Stimulated activated naive CD8-positive, alpha-beta T cell treated with anti-CD3 and anti-CD28 coated beads, Interleukin-15, amount 100 ng/mL, for 72 hours (primary cell): ENCODE measurements around the gene HRH3.

Experiments used
- ATAC-seq: fragments of 150-1000 bp; cut with Tn5 transposase; 2 replicates; pipeline ENCODE4 v1.10.0; 2021; ENCODE audit warnings: mild to moderate bottlenecking, moderate library complexity
- DNase-seq, 2 donors: peaks; one replicate each; pipeline ENCODE4 v3.0.0; 2021 to 2022
- H3K27ac Mint-ChIP-seq, 2 donors: one replicate each; pipeline ENCODE4 v1.8.0; 2022; ENCODE audit warnings: mild to moderate bottlenecking in 2 of 2, mixed read lengths in 2 of 2, moderate library complexity in 2 of 2
- H3K27me3 Mint-ChIP-seq: one replicate; pipeline ENCODE4 v1.8.0; 2022; ENCODE audit warnings: mixed read lengths
- H3K4me1 Mint-ChIP-seq: one replicate; pipeline ENCODE4 v1.8.0; 2022; ENCODE audit warnings: mild to moderate bottlenecking, mixed read lengths
- H3K4me3 Mint-ChIP-seq, 2 donors: one replicate each; pipeline ENCODE4 v1.8.0; 2022; ENCODE audit warnings: mild to moderate bottlenecking in 2 of 2, mixed read lengths in 2 of 2, moderate library complexity in 1 of 2
- H3K9me3 Mint-ChIP-seq, 2 donors: one replicate each; pipeline ENCODE4 v1.8.0; 2022; ENCODE audit warnings: mixed read lengths in 2 of 2

Gene HRH3

DNA sequence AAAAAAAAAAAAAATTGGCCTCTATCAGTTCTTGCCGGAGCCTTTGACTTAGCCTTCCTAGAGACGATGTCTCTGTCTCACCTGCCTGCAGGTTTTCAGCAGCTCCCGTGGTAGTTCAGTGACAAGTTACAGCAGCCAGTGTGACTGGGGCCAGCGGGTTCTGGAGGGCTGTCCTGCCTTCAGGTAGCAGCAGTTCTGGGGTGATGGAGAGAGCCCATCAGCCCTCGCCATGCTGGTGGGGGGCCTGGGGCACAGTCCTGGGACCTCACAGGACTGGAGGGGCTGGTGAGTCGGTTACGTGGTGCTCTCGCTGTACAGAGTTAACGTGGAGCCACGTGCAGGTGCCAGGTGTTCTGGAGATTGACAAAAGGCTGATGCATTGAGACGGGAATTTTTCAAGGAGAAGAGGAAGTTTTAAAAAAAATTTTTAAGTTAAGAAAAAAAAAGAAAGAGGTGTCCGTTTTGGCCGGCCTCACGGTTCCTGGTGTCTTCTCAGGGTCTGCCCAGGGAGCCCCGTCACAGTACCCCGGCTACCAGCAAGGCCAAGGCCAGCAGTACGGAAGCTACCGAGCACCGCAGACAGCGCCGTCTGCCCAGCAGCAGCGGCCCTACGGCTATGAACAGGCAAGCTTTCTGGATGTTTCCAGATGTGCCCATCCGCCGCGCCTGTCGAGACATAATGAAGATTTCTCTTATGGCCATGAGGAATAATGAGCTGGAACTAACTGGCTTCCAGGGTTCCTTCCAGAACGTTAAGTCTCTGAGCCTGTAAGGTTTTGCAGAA is 45.9 kb downstream of the HRH3 start:
- ATAC-seq (no peak), DNase-seq (no peak)
- Mint-ChIP-seq H3K4me1 (no peaks in the 10 kb centered on the region), H3K9me3 (no peaks in the 10 kb centered on the region), H3K27ac (no peak overlapping the region), H3K4me3 (no peak overlapping the region), H3K27me3 (no peaks in the 10 kb centered on the region)

- DNase-seq (no peak), ATAC-seq (no peak)
- H3K4me3 Mint-ChIP-seq = no peak overlapping the region
- no peaks in the 10 kb centered on the region for H3K4me1 Mint-ChIP-seq
- H3K27me3 Mint-ChIP-seq = no peaks in the 10 kb centered on the region
- no peaks in the 10 kb centered on the region for H3K9me3 Mint-ChIP-seq
- H3K27ac Mint-ChIP-seq = no peak overlapping the region
Measured at GRCh38 chr20:62172666-62173065, 47.4 kb downstream of the HRH3 start.

DNA sequence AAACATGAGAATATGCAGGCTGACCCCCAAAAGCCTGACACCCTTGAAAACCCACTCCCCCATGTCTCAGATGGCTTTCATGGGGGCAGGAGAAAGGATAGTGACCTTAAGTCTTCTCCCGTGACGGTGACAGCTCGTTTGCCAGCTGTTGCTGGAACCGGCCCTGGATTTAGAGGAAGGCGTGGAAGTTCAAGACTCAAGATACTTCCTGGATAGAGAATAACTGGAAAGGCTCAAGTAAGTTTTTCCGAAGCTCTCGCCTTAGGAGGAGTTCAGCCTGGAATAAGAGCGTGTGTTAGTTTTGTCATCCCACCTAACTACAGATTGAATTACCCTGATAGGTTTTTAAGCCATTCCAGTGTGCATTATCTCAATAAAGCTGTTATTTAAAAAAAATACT is 48.8 kb downstream of the HRH3 start:
- ATAC-seq (no peak), DNase-seq (no peak)
- Mint-ChIP-seq H3K27me3 (no peaks in the 10 kb centered on the region), H3K4me3 (no peak overlapping the region), H3K9me3 (no peaks in the 10 kb centered on the region), H3K27ac (peak overlapping the region in 1 of 2 donors; percentile 42), H3K4me1 (no peaks in the 10 kb centered on the region)

- no peak overlapping the region for H3K27ac Mint-ChIP-seq
- no peaks in the 10 kb centered on the region for H3K27me3 Mint-ChIP-seq
- H3K4me1 Mint-ChIP-seq = no peaks in the 10 kb centered on the region
- no peaks in the 10 kb centered on the region for H3K9me3 Mint-ChIP-seq
- no peak for ATAC-seq
- H3K4me3 Mint-ChIP-seq = no peak overlapping the region
- no peak for DNase-seq
Measured at GRCh38 chr20:62170536-62170935, 49.5 kb downstream of the HRH3 start.

GRCh38 chr20:62168890-62169435 is 51.1 kb downstream of the HRH3 start:
- no peak for DNase-seq
- ATAC-seq = no peak
- Mint-ChIP-seq H3K4me3 (no peak overlapping the region), H3K27ac (no peak overlapping the region), H3K4me1 (no peaks in the 10 kb centered on the region), H3K27me3 (no peaks in the 10 kb centered on the region), H3K9me3 (no peaks in the 10 kb centered on the region)

DNA sequence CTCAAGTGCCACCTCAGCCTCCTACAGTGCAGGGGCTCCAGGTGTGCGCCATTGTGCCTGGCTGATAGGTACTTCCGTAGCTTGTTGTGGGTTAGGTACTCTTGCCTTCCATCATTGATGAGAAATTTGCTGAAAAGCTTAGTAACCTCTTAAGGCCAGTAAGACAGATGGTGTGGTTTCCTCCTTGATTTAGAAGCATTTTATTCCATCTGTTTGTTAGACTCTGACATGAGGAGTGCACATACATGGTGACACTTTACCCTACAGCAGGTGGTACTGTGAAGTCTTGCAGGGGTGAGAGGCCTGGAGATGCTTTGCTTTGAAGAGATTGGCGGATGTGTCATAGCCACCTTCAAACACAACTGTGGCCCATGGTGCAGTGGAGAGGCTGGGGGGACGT is 52.0 kb downstream of the HRH3 start:
- ATAC-seq = no peak
- H3K9me3 Mint-ChIP-seq = no peaks in the 10 kb centered on the region
- H3K4me1 Mint-ChIP-seq = no peaks in the 10 kb centered on the region
- H3K4me3 Mint-ChIP-seq = no peak overlapping the region
- DNase-seq = no peak
- no peaks in the 10 kb centered on the region for H3K27me3 Mint-ChIP-seq
- H3K27ac Mint-ChIP-seq = no peak overlapping the region

DNA sequence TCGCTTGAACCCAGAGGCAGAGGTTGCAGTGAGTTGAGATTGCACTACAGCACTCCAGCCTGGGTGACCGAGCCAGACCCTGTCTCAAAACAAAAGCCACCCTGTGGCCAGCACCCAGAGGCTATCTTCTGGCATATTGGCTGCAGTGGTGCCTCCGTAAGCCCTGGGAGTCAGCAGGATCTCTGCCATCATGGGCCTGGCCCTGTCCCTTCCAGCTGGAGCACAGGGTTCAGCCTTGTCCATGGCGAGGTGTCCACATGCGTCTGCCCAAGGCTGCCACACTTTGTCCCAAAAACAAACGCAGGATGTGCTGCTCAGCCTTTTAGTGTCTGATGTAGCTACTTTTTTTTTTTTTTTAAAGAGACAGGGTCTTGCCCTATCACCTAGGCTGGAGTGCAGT is 52.6 kb downstream of the HRH3 start:
- H3K27me3 Mint-ChIP-seq = no peaks in the 10 kb centered on the region
- no peaks in the 10 kb centered on the region for H3K9me3 Mint-ChIP-seq
- H3K4me3 Mint-ChIP-seq = no peak overlapping the region
- no peak for DNase-seq
- no peaks in the 10 kb centered on the region for H3K4me1 Mint-ChIP-seq
- no peak overlapping the region for H3K27ac Mint-ChIP-seq
- ATAC-seq = no peak

DNA sequence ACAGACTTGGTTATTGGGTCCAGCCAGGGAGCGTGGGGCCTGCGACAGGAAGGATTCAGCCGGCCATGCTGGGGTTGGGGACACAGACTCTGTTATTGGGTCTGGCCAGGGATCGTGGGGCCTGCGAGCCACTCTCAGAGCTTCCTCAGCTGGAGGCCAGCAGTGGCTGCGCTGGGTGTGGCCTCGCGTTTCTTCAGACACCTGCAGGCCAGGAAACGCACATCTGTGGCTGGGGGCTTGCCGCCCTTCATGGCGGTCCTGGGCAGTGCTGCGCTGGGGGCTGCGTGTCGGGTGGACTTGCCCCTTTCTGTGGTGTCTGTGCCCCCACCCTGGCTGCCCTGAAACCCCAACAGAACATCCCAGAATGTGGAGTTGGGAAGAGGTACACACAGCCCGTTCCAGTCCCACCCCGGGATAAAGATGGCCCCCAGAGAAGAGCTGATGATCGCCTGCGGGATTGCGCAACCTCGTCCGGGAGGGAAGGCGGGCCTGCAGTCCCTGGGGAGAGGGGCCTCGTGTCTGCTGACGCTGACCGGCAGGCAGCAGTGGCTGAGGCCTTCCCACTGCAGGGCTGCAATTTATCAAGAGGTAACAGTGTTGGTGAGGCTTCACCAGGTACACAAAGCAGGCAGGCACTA is 54.2 kb downstream of the HRH3 start:
- Mint-ChIP-seq H3K27me3 (no peaks in the 10 kb centered on the region), H3K4me3 (no peak overlapping the region), H3K27ac (no peak overlapping the region), H3K4me1 (no peaks in the 10 kb centered on the region), H3K9me3 (no peaks in the 10 kb centered on the region)
- DNase-seq (no peak), ATAC-seq (no peak)
